ENCODE measurements around the gene TMEM72. TPM values are rescaled to one million over a fixed set of nuclear protein-coding genes. Genes with fewer than 3 reads are reported as not detected.

The TMEM72 gene
- total and polyA plus RNA-seq, 2 of the 13 experiments (the other 11 are each of a cell fraction or from before 2014, with no cell fraction given): 0.04 TPM; not detected in 1

- TF ChIP-seq HNRNPL (IDR thresholded peaks at IDR 0.05; ENCODE audit: low read depth, low read length): peak; percentile 16; the same call in 1 of the 2 replicates
- no peak for TF ChIP-seq FUBP1 (CRISPR knock-in tag; IDR thresholded peaks at IDR 0.05; ENCODE audit: borderline replicate concordance)
- peak; percentile 48 for TF ChIP-seq AGO2 (optimal IDR thresholded peaks at IDR 0.05; ENCODE audit: low read depth, low read length)
- TF ChIP-seq CREM (IDR thresholded peaks at IDR 0.05): 0 out of 2 replicates have a peak, but pooled peaks have one; percentile 10
- TF ChIP-seq CREM (CRISPR knock-in tag; IDR thresholded peaks at IDR 0.05): no peak
- no peak for TF ChIP-seq NR3C1 (CRISPR knock-in tag; IDR thresholded peaks at IDR 0.05)
- peak; percentile 69 for TF ChIP-seq TEAD3 (CRISPR knock-in tag; optimal IDR thresholded peaks at IDR 0.05; ENCODE audit: borderline replicate concordance)
- TF ChIP-seq ZNF839 (CRISPR knock-in tag; IDR thresholded peaks at IDR 0.05; ENCODE audit: borderline replicate concordance): no peak
- TF ChIP-seq NKX3-1 (CRISPR knock-in tag; IDR thresholded peaks at IDR 0.05): no peak
- TF ChIP-seq KLF13 (CRISPR knock-in tag; IDR thresholded peaks at IDR 0.05): 0 out of 2 replicates have a peak, but pooled peaks have one; percentile 25
- no peak for TF ChIP-seq ZNF615 (CRISPR knock-in tag; IDR thresholded peaks at IDR 0.05; ENCODE audit: borderline replicate concordance)
- no peak for TF ChIP-seq SPEN (CRISPR knock-in tag; IDR thresholded peaks at IDR 0.05; ENCODE audit: low read depth)
- no peak for TF ChIP-seq HIC2 (CRISPR knock-in tag; IDR thresholded peaks at IDR 0.05; ENCODE audit: low read depth)
- no peak for TF ChIP-seq TCF7 (IDR thresholded peaks at IDR 0.05; ENCODE audit: low read depth)
- TF ChIP-seq MAX (IDR thresholded peaks at IDR 0.05): peak; percentile 62
- TF ChIP-seq ZNF687 (CRISPR knock-in tag; IDR thresholded peaks at IDR 0.05): peak; percentile 63
- no peak for TF ChIP-seq ZNF563 (CRISPR knock-in tag; IDR thresholded peaks at IDR 0.05)
- TF ChIP-seq ZNF33A (CRISPR knock-in tag; IDR thresholded peaks at IDR 0.05; ENCODE audit: borderline replicate concordance): no peak
- 0 out of 2 replicates have a peak, but pooled peaks have one; percentile 27 for TF ChIP-seq MTA1 (CRISPR knock-in tag; IDR thresholded peaks at IDR 0.05; ENCODE audit: borderline replicate concordance)
- no peak; the same call in 1 of the 2 replicates for TF ChIP-seq STAG1 (CRISPR knock-in tag; IDR thresholded peaks at IDR 0.05)
These were observed 52.0 kb downstream of the TMEM72 start (continued) for GRCh38 chr10:44962870-44963738.
